SK-N-SH (cell line): Measurements from ENCODE around the gene ZBTB16.

Source experiments
- GABPA ChIP-seq: IDR thresholded peaks from 2 replicates; pipeline ENCODE4 v1.4.0; 2012; ENCODE audit warnings: low read depth, mild to moderate bottlenecking
- MXI1 ChIP-seq: IDR thresholded peaks from 2 replicates; pipeline ENCODE4 v1.6.1; 2012; ENCODE audit warnings: mild to moderate bottlenecking, low read depth, low read length, improper control_type of control experiment
- POLR2AphosphoS5 ChIP-seq: IDR thresholded peaks from 2 replicates; pipeline ENCODE4 v1.6.1; 2012; ENCODE audit warnings: low read depth, low read length
- TAF1 ChIP-seq: IDR thresholded peaks from 2 replicates; pipeline ENCODE4 v1.6.1; 2012; ENCODE audit warnings: low read depth, mild to moderate bottlenecking, low read length, moderate library complexity, borderline replicate concordance
- TF ChIP-seq, protein P1 (sequence below): fragments of 200-600 bp; sonication (generic); IDR thresholded peaks from 2 replicates; pipeline ENCODE4 v1.6.1; 2017; ENCODE audit warnings: antibody characterized with exemption, mild to moderate bottlenecking, moderate library complexity
- TF ChIP-seq, protein P2 (sequence below): IDR thresholded peaks from 2 replicates; pipeline ENCODE4; 2012

DNA sequence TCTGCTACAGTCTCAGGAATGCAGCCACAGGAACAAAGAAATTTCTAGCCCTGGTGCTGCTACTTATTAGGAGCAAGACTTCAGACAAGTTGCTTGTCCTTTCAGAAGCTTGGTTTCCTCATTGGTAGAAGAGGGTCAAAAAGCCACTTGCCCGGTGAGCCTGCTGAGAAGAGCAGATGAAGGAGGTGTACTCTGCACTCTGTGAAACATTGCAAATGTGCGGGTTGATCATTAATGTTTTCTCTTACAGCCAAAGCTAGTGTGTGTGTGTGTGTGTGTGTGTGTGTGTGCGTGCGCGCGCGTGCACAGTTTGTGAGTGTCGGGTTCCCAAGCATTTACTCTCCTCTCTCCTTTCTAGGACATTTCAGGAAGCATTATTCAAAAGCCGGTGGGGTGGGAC lies 150.4 kb downstream of the ZBTB16 start:
- TF ChIP-seq GABPA (no peak), MXI1 (no peak), TAF1 (no peak), POLR2AphosphoS5 (no peak)
- TF ChIP-seq, protein P1, sequence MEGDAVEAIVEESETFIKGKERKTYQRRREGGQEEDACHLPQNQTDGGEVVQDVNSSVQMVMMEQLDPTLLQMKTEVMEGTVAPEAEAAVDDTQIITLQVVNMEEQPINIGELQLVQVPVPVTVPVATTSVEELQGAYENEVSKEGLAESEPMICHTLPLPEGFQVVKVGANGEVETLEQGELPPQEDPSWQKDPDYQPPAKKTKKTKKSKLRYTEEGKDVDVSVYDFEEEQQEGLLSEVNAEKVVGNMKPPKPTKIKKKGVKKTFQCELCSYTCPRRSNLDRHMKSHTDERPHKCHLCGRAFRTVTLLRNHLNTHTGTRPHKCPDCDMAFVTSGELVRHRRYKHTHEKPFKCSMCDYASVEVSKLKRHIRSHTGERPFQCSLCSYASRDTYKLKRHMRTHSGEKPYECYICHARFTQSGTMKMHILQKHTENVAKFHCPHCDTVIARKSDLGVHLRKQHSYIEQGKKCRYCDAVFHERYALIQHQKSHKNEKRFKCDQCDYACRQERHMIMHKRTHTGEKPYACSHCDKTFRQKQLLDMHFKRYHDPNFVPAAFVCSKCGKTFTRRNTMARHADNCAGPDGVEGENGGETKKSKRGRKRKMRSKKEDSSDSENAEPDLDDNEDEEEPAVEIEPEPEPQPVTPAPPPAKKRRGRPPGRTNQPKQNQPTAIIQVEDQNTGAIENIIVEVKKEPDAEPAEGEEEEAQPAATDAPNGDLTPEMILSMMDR, result no peak
- TF ChIP-seq, protein P2, sequence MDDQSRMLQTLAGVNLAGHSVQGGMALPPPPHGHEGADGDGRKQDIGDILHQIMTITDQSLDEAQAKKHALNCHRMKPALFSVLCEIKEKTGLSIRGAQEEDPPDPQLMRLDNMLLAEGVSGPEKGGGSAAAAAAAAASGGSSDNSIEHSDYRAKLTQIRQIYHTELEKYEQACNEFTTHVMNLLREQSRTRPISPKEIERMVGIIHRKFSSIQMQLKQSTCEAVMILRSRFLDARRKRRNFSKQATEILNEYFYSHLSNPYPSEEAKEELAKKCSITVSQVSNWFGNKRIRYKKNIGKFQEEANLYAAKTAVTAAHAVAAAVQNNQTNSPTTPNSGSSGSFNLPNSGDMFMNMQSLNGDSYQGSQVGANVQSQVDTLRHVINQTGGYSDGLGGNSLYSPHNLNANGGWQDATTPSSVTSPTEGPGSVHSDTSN, result no peak
